Gastroesophageal sphincter (tissue), 4 donors: ENCODE data around the gene CHST11. TPM values are rescaled to one million over a fixed set of nuclear protein-coding genes. Genes with fewer than 3 reads are reported as not detected.
A peak's percentile ranks its signal among the peaks of the same experiment; 100 is the strongest.

Source experiments
- ATAC-seq: fragments of 150-250 bp; one replicate; pipeline ENCODE4 v1.9.1; 2016; ENCODE audit warnings: mild to moderate bottlenecking, moderate library complexity
- H3K27ac ChIP-seq, 4 donors: fragments of 200-600 bp; sonication (generic) in 3 of 4; 1 replicate in 3 of 4; 2 replicates in 1 of 4; pipeline ENCODE4 v1.5.1; 2016 to 2019
- H3K27me3 ChIP-seq: fragments of 200-600 bp; sonication (generic); one replicate; pipeline ENCODE4 v1.5.1; 2019
- H3K36me3 ChIP-seq, 2 donors: fragments of 200-600 bp; sonication (generic); one replicate each; pipeline ENCODE4 v1.5.1; 2019; ENCODE audit warnings: control low read depth in 1 of 2
- H3K4me1 ChIP-seq, 3 donors: fragments of 200-600 bp; sonication (generic); 1 replicate in 2 of 3; 2 replicates in 1 of 3; pipeline ENCODE4 v1.5.1; 2016 to 2019; ENCODE audit warnings: control low read depth in 2 of 3
- H3K4me3 ChIP-seq, 2 donors: fragments of 200-600 bp; sonication (generic); one replicate each; pipeline ENCODE4 v1.5.1; 2019; ENCODE audit warnings: mild to moderate bottlenecking in 1 of 2, moderate library complexity in 1 of 2
- H3K9me3 ChIP-seq, 3 donors: fragments of 200-600 bp; sonication (generic); one replicate each; pipeline ENCODE4 v1.5.1; 2017 to 2019; ENCODE audit warnings: control low read depth in 2 of 3
- CTCF ChIP-seq, 4 experiments: fragments of 200-600 bp in 2 of 4; fragments of 450-650 bp in 2 of 4; sonication (generic) in 1 of 4; IDR thresholded peaks; one replicate each; pipeline ENCODE4 v1.5.1; 2017 to 2019; ENCODE audit warnings: antibody characterized with exemption in 4 of 4, mild to moderate bottlenecking in 2 of 4, moderate library complexity in 2 of 4
- EP300 ChIP-seq: sonication (generic); formaldehyde crosslinking; IDR thresholded peaks from one replicate; pipeline ENCODE4 v1.6.1; 2017; ENCODE audit warnings: antibody characterized with exemption, mild to moderate bottlenecking
- POLR2A ChIP-seq, 2 donors: fragments of 450-650 bp; IDR thresholded peaks; one replicate each; pipeline ENCODE4 v1.6.1; 2017; ENCODE audit warnings: antibody characterized with exemption in 2 of 2, mild to moderate bottlenecking in 2 of 2, moderate library complexity in 1 of 2
- POLR2AphosphoS5 ChIP-seq: sonication (generic); formaldehyde crosslinking; IDR thresholded peaks from one replicate; pipeline ENCODE4 v1.6.1; 2017; ENCODE audit warnings: antibody characterized with exemption
- WGBS, 2 donors: methylation state at CpG; one replicate each; pipeline ENCODE4 v1.1.5; 2018; ENCODE audit warnings: low coverage in 1 of 2; 5-methylcytosine and 5-hydroxymethylcytosine counted together
- total RNA-seq, 4 donors: library from RNA; depleted of rRNA; stranded (reverse); fragments of >200 nt; gene quantifications; one replicate each; pipeline ENCODE4 v1.1.0, GENCODE V29; 2016

CHST11 gene
- total RNA-seq, 4 donors from 2014 or later, result 4.3 to 15.6 (median 11.0) TPM

GRCh38 chr12:104456950-104457745 is 400 bp downstream of the CHST11 start:
- Histone ChIP-seq H3K36me3 (no peaks in the 10 kb centered on the region), H3K4me3 (peak overlapping the region; percentile 62 to 75), H3K4me1 (peaks cover 0 to 50% (median 9%) of the 10 kb centered on the region in 3 donors), H3K27ac (peak overlapping the region in 3 of 4 donors; percentile 72 to 87 (median 77)), H3K9me3 (no peaks in the 10 kb centered on the region), H3K27me3 (no peaks in the 10 kb centered on the region)
- peak; percentile 19 for TF ChIP-seq POLR2AphosphoS5
- peak; percentile 43 to 53 for TF ChIP-seq POLR2A (IDR thresholded peaks at IDR 0.05)
- TF ChIP-seq CTCF (IDR thresholded peaks at IDR 0.05), result peak in 3 of 4 experiments; percentile 29 to 48 (median 32)
- no peak for TF ChIP-seq EP300
- ATAC-seq, result peak; percentile 45
- WGBS, 2 donors, result 0% methylated on average over 4 to 9 of the region's 71 CpGs

- Histone ChIP-seq H3K4me1 (peaks cover 0 to 50% (median 9%) of the 10 kb centered on the region in 3 donors), H3K4me3 (peak overlapping the region; percentile 62 to 75), H3K9me3 (no peaks in the 10 kb centered on the region), H3K27me3 (no peaks in the 10 kb centered on the region), H3K27ac (peak overlapping the region in 3 of 4 donors; percentile 69 to 87 (median 72)), H3K36me3 (no peaks in the 10 kb centered on the region)
- TF ChIP-seq POLR2A (IDR thresholded peaks at IDR 0.05) (no peak), EP300 (no peak), CTCF (IDR thresholded peaks at IDR 0.05) (no peak), POLR2AphosphoS5 (no peak)
- ATAC-seq, result no peak
- 1% methylated on average over 12 of the region's 71 CpGs; no CpG with 5 or more reads in 1 of the 2 donors for WGBS, 2 donors
Observed at GRCh38 chr12:104457746-104458693, 1.3 kb downstream of the CHST11 start.

- Histone ChIP-seq H3K4me3 (peak overlapping the region; percentile 62 to 75), H3K9me3 (no peaks in the 10 kb centered on the region), H3K27ac (peak overlapping the region in 3 of 4 donors; percentile 69 to 87 (median 72)), H3K36me3 (no peaks in the 10 kb centered on the region), H3K27me3 (no peaks in the 10 kb centered on the region), H3K4me1 (peaks cover 0 to 56% (median 9%) of the 10 kb centered on the region in 3 donors)
- 9 to 34% methylated on average over 9 to 14 of the region's 21 CpGs for WGBS, 2 donors
- no peak for ATAC-seq
- no peak for TF ChIP-seq POLR2A (IDR thresholded peaks at IDR 0.05)
- TF ChIP-seq POLR2AphosphoS5, result no peak
- TF ChIP-seq EP300, result no peak
- TF ChIP-seq CTCF (IDR thresholded peaks at IDR 0.05), result no peak
Observed at GRCh38 chr12:104458694-104459367, 2.1 kb downstream of the CHST11 start.

GRCh38 chr12:104459368-104459909 is 2.7 kb downstream of the CHST11 start:
- WGBS, 2 donors, result 66 to 73% methylated on average over 2 to 7 of the region's 7 CpGs

More at GRCh38 chr12:104459368-104459909, 2.7 kb downstream of the CHST11 start:
- H3K27me3 ChIP-seq, result no peaks in the 10 kb centered on the region
- ATAC-seq, result no peak
- H3K36me3 ChIP-seq, result no peaks in the 10 kb centered on the region
- H3K4me1 ChIP-seq, result peaks cover 0 to 56% (median 9%) of the 10 kb centered on the region in 3 donors
- peak overlapping the region in 1 of 2 donors; percentile 62 for H3K4me3 ChIP-seq
- peak overlapping the region in 3 of 4 donors; percentile 69 to 87 (median 72) for H3K27ac ChIP-seq
- no peaks in the 10 kb centered on the region for H3K9me3 ChIP-seq
- no peak for TF ChIP-seq EP300
- no peak for TF ChIP-seq POLR2A (IDR thresholded peaks at IDR 0.05)
- no peak for TF ChIP-seq CTCF (IDR thresholded peaks at IDR 0.05)
- no peak for TF ChIP-seq POLR2AphosphoS5
